ENCODE measurements around the gene RNF175. TPM values are rescaled to one million over a fixed set of nuclear protein-coding genes. Genes with fewer than 3 reads are reported as not detected.
A peak's percentile ranks its signal among the peaks of the same experiment; 100 is the strongest.

Gene RNF175
- total RNA-seq, 1 experiment from 2014 or later, result 5.4 TPM

GRCh38 chr4:153788051-153788412 is 28.2 kb upstream of the RNF175 start (continued):
- TF ChIP-seq SMAD3 (CRISPR knock-in tag; IDR thresholded peaks at IDR 0.05; ENCODE audit: borderline replicate concordance) (0 out of 2 replicates have a peak, but pooled peaks have one; percentile 15), CDX4 (CRISPR knock-in tag; IDR thresholded peaks at IDR 0.05; ENCODE audit: borderline replicate concordance) (no peak), TCF7 (CRISPR knock-in tag; IDR thresholded peaks at IDR 0.05; ENCODE audit: low read depth) (0 out of 2 replicates have a peak, but pooled peaks have one; percentile 16), NFYB (CRISPR knock-in tag; conservative IDR thresholded peaks at IDR 0.05; ENCODE audit: low read depth) (no peak), FOXJ3 (CRISPR knock-in tag; IDR thresholded peaks at IDR 0.05; ENCODE audit: borderline replicate concordance) (no peak), MYBL2 (CRISPR knock-in tag; IDR thresholded peaks at IDR 0.05) (0 out of 2 replicates have a peak, but pooled peaks have one; percentile 16), ZNF425 (CRISPR knock-in tag; conservative IDR thresholded peaks at IDR 0.05) (no peak), JAZF1 (CRISPR knock-in tag; IDR thresholded peaks at IDR 0.05) (no peak), ZNF317 (CRISPR knock-in tag; IDR thresholded peaks at IDR 0.05; ENCODE audit: borderline replicate concordance, low read depth) (no peak), ATF3 (CRISPR knock-in tag; conservative IDR thresholded peaks at IDR 0.05) (no peak), ELF4 (CRISPR knock-in tag; IDR thresholded peaks at IDR 0.05; ENCODE audit: low read depth) (no peak), ZSCAN18 (CRISPR knock-in tag; IDR thresholded peaks at IDR 0.05) (no peak), NR1H2 (CRISPR knock-in tag; IDR thresholded peaks at IDR 0.05) (no peak), USF1 (CRISPR knock-in tag; IDR thresholded peaks at IDR 0.05) (no peak), ZNF396 (CRISPR knock-in tag; IDR thresholded peaks at IDR 0.05; ENCODE audit: borderline replicate concordance) (no peak), CBFB (CRISPR knock-in tag; IDR thresholded peaks at IDR 0.05; ENCODE audit: low read depth) (no peak), ZNF671 (CRISPR knock-in tag; IDR thresholded peaks at IDR 0.05) (no peak), HMGA2 (CRISPR knock-in tag; IDR thresholded peaks at IDR 0.05) (no peak), SP1 (CRISPR knock-in tag; conservative IDR thresholded peaks at IDR 0.05) (0 out of 2 replicates have a peak, but pooled peaks have one; percentile 18), ZNF232 (CRISPR knock-in tag; IDR thresholded peaks at IDR 0.05) (no peak)
- TF ChIP-seq, protein P1, sequence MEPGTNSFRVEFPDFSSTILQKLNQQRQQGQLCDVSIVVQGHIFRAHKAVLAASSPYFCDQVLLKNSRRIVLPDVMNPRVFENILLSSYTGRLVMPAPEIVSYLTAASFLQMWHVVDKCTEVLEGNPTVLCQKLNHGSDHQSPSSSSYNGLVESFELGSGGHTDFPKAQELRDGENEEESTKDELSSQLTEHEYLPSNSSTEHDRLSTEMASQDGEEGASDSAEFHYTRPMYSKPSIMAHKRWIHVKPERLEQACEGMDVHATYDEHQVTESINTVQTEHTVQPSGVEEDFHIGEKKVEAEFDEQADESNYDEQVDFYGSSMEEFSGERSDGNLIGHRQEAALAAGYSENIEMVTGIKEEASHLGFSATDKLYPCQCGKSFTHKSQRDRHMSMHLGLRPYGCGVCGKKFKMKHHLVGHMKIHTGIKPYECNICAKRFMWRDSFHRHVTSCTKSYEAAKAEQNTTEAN (CRISPR knock-in tag; IDR thresholded peaks at IDR 0.05), result no peak
- TF ChIP-seq, protein P2, sequence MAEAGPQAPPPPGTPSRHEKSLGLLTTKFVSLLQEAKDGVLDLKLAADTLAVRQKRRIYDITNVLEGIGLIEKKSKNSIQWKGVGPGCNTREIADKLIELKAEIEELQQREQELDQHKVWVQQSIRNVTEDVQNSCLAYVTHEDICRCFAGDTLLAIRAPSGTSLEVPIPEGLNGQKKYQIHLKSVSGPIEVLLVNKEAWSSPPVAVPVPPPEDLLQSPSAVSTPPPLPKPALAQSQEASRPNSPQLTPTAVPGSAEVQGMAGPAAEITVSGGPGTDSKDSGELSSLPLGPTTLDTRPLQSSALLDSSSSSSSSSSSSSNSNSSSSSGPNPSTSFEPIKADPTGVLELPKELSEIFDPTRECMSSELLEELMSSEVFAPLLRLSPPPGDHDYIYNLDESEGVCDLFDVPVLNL (CRISPR knock-in tag; IDR thresholded peaks at IDR 0.05; ENCODE audit: borderline replicate concordance, low read depth), result no peak; the same call in 1 of the 2 replicates
- TF ChIP-seq, protein P3, sequence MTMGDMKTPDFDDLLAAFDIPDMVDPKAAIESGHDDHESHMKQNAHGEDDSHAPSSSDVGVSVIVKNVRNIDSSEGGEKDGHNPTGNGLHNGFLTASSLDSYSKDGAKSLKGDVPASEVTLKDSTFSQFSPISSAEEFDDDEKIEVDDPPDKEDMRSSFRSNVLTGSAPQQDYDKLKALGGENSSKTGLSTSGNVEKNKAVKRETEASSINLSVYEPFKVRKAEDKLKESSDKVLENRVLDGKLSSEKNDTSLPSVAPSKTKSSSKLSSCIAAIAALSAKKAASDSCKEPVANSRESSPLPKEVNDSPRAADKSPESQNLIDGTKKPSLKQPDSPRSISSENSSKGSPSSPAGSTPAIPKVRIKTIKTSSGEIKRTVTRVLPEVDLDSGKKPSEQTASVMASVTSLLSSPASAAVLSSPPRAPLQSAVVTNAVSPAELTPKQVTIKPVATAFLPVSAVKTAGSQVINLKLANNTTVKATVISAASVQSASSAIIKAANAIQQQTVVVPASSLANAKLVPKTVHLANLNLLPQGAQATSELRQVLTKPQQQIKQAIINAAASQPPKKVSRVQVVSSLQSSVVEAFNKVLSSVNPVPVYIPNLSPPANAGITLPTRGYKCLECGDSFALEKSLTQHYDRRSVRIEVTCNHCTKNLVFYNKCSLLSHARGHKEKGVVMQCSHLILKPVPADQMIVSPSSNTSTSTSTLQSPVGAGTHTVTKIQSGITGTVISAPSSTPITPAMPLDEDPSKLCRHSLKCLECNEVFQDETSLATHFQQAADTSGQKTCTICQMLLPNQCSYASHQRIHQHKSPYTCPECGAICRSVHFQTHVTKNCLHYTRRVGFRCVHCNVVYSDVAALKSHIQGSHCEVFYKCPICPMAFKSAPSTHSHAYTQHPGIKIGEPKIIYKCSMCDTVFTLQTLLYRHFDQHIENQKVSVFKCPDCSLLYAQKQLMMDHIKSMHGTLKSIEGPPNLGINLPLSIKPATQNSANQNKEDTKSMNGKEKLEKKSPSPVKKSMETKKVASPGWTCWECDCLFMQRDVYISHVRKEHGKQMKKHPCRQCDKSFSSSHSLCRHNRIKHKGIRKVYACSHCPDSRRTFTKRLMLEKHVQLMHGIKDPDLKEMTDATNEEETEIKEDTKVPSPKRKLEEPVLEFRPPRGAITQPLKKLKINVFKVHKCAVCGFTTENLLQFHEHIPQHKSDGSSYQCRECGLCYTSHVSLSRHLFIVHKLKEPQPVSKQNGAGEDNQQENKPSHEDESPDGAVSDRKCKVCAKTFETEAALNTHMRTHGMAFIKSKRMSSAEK (CRISPR knock-in tag; IDR thresholded peaks at IDR 0.05; ENCODE audit: borderline replicate concordance), result no peak
- TF ChIP-seq, protein P4, sequence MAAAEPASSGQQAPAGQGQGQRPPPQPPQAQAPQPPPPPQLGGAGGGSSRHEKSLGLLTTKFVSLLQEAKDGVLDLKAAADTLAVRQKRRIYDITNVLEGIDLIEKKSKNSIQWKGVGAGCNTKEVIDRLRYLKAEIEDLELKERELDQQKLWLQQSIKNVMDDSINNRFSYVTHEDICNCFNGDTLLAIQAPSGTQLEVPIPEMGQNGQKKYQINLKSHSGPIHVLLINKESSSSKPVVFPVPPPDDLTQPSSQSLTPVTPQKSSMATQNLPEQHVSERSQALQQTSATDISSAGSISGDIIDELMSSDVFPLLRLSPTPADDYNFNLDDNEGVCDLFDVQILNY (CRISPR knock-in tag; IDR thresholded peaks at IDR 0.05), result no peak
- TF ChIP-seq, protein P5, sequence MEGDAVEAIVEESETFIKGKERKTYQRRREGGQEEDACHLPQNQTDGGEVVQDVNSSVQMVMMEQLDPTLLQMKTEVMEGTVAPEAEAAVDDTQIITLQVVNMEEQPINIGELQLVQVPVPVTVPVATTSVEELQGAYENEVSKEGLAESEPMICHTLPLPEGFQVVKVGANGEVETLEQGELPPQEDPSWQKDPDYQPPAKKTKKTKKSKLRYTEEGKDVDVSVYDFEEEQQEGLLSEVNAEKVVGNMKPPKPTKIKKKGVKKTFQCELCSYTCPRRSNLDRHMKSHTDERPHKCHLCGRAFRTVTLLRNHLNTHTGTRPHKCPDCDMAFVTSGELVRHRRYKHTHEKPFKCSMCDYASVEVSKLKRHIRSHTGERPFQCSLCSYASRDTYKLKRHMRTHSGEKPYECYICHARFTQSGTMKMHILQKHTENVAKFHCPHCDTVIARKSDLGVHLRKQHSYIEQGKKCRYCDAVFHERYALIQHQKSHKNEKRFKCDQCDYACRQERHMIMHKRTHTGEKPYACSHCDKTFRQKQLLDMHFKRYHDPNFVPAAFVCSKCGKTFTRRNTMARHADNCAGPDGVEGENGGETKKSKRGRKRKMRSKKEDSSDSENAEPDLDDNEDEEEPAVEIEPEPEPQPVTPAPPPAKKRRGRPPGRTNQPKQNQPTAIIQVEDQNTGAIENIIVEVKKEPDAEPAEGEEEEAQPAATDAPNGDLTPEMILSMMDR (IDR thresholded peaks at IDR 0.05), result no peak
